HuH-7 (cell line): Measurements from ENCODE around the gene EML3.
A peak's percentile ranks its signal among the peaks of the same experiment; 100 is the strongest.
"Not testable (repeated sequence)": the region's sequence is repeated elsewhere in the genome, so short reads cannot be mapped to it uniquely, and the experiment has no call there.

Experiments
- DNase-seq: peaks from one replicate; pipeline ENCODE4 v3.0.0; 2011; ENCODE audit warnings: low spot score

EML3 gene

DNA sequence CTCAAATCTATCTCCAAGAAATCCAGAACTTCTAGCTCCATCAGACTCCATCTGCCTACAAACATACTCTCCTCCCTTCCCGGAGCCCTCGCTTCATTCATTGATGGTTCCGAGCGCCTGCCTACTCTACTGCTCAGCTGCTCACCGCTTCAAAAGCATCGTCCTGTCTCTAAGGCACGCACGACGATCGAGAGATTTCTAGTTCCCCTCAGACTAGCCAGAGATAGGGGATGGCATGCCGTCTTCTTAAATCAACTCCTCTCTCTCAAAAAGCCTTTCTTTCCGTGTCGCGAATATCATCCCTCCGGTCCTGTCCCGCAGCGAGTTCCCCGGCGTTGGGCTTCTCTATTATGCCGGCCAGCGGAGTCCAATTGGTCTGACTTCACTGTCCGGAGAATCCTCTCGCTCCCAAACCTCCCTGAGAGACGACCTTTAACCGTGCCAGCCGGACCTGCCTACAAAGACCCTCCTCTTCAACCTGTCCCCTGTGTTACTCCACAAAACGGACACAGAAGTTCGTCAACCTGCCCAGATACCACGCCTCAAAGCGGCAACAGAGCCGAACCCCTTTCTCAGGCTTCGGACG is 39.5 kb downstream of the EML3 start:
- DNase-seq, result no peak

DNA sequence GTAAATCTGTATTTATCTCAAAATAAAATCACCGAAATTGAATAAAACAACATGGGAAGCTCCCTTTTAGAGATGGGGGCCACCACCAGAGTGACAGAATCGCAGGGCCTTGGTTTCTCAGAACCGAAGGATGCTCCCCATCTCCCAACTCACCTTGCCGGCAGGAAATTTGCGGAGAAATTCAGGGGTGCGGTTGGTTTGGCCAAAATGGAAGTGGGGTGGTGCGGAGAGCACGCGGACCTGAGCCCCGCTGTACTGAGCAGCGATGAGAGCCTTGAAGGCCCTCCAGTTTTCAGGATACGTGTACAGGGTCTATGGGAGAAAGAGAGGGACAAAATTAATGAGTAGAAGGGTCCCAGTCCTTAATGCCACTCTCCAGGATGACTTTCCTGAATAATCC is 40.1 kb downstream of the EML3 start:
- DNase-seq, result no peak

DNA sequence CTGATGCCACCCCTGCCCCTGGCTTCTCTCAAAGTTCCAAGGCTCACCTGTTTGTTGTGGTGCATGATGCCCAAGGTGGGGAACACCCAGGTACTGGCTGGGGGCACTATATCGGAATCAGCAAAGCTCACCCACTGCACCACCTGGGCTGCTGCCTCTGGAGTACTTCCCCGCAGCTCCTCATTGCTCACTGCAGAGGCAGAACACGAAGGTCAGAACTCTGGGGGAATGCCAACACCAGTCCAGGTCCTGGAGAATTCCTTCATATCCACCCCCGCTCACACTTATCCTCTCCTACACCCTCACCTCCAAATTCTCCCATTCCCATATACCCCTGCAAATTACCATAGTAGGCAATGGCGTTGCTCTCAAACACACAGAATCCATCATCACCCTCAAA is 41.1 kb downstream of the EML3 start:
- not testable (repeated sequence) for DNase-seq

DNA sequence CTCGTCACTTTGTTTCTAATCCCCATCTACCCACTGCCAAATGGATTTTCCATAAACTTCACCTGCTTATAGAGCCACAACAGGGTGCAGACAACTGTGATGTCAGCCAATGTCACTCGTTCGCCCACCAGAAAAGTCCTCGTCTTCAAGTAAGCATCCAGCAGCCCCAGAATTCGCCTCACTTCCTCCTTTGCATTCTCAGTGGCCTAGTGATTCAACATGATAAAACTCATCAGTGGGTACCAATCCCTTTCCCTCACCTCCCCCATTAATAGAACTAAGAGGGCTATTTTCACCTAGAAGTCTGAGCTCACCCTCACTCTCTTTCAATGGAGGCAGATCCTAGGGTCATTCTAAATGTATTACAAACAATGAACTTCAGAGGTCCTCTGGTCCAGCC is 41.7 kb downstream of the EML3 start:
- DNase-seq, result not testable (repeated sequence)

DNA sequence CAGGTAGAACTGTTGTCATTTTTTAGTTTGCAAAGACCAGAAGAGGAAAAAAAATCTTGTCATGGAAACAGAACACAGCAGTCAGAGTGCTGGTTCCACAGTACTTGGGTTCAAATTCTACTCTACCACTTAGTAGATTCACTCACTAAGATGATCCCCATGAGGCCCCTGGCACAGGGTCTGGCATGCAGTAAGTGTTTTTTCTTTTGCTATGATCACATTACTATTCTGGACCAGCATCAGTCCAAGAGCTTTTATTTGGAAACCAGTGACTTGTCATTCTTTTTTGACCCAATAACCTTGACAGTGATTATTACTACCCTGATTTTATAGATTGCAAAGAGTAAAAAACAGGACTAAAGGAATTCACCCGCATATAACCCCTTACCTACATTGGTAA is 43.0 kb downstream of the EML3 start:
- DNase-seq, result no peak

DNA sequence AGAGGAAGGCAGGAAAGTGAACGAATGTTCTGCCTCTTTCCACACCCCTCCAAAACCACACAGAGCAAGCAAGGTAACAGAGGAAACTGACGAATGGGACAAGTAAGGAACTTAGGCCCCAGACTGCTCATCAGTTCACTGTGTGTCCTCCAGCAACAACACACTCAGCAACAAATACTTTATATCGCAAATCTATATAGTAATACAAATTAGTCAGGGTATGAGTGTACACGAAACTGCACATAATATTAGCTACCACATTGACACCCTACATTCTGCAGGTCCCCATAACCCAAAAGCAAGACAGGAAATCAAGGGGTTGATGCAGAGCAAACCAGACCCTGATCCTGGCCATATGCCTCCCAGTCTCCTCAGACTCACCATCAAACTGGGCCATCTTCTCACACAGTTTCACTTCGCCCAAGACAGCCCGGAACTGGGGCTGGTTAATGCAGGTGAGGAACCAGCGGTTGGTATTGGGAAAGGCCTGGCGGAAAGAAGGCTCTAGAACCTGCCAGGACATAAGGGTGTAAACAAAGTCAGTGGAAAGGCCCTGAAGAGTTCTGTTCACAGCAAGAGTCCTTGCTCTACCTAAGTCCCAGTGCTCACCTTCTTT is 45.4 kb downstream of the EML3 start:
- DNase-seq, result no peak

DNA sequence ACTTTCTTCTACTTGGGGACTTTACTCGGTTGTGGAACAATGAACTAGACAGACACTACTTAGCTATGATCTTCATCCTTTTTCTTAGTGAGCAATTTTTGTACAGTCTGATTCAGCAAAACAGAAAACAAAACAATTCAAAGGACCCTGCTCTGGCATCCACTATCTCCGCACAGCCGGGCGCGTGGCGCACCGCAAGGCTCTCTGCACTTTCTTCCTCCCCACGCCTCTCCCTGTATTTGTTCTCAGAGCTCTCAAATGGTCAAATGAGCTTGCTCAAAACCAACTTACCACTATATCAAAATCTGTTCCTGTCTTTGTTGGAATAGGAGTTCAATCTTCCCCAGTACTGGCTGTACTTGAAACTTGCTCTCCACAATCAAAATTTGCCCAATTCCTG is 46.3 kb downstream of the EML3 start:
- no peak for DNase-seq

DNA sequence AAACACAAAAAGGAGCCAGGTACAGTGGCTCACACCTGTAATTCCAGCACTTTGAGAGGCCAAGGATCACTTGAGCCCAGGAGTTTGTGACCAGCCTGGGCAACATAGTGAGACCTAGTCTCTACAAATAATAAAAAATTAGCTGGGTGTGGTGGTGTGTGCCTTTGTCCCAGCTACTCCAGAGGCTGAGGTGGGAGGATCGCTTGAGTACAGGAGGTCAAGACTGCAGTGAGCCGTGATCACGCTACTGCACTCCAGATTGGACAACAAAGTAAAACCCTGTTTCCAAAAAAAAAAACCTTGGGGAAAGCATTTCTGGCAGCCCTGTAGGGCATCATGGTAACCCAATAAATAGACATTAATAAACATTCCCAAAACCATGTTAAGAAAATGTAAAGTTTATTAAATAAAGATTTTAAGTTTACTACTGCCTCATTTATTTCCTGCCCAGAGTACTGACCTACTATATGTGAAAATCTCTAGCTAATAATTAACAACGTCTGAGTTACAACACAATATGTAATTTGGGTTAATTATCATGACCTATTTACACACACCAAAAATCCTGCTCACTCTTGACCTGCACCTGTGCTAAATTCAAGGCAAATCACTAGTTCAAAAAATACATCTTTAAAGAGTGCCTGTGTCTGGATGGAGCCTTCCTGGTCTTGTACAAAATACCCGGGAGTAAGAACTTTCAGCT is 47.3 kb downstream of the EML3 start:
- no peak for DNase-seq

DNA sequence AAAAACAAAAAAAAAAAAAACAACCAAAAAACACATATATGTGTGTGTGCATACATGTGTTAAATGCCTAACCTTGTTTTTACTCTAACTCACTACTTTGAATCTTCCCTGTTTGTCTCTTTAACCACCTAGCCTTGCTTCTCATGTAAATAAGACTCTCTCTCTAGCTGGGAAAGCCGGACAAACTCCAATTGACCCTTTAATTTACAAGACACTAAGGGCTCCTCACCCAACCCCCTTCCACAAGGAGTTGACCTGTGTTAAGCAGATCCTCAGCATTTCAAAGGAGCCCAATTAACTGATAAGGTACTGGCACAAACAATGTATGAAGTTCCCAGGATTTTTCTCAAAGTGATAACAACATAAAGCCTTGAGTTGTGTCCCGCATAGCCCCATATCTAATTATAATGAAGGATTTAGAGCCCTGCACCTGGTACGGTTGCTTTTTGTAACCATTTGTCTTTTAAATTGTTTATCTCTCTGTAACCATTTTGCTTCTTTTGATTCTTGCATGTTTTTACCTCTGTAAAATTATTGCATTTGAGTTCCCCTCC is 50.8 kb downstream of the EML3 start:
- not testable (repeated sequence) for DNase-seq

DNA sequence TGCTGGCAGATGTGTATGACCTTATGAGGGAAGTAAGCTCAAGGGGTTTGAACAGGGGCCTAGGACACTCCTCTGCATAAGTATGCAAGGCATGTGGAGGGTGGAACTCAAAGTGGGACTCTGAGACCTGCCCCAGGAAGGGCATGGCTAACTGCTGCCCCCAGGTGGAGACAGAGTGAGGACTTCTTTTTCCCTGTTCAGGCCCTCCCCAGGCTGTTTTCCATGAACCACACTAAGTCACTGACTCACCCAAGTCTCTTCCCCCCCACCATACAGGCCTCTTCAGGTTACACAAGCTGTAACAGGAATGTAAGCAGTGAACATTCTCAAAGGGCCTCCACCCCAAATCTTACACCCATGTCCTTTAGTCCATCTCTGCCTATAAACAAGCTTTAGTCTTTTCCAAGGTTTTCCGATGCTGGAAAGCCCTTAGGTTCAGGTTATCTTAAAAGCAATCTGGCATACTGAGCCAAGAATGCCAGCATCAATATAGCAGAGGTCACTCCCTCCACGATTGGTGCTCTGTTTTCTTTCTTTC is 51.9 kb downstream of the EML3 start:
- DNase-seq, result peak; percentile 72

DNA sequence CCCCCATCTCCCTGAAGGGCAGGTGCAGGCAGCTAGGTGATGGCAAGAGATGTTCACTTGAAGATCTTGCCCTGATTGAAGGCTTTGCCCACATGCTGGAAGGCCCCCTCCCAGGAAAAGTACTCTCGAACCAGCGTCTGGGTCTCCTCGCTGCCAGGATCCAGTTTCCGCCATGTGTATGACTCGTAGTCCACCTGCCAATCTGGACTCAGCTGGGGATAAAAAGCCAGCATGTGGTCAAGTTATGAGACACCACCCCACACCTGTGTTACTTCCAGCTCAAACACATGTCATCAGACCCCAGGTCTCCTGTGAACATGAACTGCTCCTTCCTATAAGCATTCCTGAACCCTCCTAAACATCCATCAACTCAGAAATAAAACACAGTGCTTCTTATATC is 52.9 kb downstream of the EML3 start:
- not testable (repeated sequence) for DNase-seq

DNA sequence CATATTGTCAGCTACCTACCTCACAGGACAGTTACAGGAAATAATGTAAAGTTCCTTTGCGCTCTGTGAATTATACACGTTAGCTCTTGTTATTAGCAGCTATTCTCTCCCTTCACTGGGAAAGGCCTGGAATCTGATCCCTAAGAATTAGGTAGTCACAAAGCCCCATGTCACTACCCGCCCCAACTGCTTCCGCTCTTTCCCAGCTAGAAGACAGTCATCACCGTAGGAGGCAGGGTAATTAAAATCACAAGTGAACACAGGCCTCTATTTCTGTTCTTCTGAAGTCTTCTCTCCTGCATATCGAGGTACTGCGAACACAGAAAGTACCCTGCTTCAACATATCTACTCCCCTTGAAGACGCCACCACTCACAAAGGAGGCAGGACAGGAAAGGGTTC is 53.4 kb downstream of the EML3 start:
- DNase-seq, result no peak

DNA sequence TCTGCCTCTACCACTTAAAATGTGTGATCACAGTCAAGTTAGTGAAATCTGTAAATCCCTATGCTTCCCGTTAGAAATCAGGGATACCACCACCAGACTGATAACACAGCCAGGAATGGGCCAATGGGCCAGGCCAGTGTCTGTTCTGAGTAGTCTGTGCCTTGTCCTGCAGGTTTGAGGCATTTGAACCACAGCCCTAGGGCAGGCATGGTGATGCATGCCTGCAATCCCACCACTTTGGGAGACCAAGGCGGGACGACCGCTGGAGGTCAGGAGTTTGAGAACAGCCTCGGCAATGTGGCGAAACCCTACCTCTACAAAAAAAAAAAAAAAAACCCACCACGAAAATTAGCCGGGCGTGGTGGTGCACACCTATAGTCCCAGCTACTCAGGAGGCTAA is 53.9 kb downstream of the EML3 start:
- no peak for DNase-seq

DNA sequence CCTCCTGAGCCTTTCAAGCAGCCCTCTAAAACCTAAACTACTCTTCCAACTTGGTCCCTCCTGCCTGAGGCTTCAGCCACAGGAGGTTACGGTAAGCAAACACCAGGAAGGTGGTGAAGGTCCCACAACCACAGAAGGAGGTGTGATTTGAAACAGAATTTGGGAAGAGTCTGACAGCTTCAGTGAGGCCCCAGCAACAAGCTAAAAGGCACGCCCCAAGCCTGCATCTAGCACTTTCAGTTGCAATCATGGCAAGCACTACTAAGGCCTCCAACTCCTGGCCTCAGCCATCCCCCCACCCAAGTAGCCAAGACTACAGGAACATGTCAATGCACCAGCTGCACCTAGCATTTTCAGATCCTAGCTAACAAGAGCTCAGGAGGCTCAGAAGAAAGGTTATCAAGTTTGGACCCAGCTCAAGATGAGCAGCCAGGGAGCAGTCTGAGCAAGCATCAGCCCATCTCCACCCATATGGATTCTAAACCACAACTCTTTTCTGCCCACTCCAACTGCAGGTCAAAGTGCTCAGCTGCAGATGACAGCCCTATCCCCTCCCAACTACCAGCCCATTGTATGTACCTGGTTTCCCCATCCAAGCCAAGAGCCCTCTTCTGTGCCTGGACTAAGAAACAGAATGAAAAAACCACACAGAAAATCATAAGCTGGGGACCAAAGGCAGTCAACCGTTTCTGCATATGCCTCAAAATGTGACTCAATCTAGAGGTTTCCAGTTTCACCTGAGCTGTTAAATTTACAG is 55.5 kb downstream of the EML3 start:
- no peak for DNase-seq

DNA sequence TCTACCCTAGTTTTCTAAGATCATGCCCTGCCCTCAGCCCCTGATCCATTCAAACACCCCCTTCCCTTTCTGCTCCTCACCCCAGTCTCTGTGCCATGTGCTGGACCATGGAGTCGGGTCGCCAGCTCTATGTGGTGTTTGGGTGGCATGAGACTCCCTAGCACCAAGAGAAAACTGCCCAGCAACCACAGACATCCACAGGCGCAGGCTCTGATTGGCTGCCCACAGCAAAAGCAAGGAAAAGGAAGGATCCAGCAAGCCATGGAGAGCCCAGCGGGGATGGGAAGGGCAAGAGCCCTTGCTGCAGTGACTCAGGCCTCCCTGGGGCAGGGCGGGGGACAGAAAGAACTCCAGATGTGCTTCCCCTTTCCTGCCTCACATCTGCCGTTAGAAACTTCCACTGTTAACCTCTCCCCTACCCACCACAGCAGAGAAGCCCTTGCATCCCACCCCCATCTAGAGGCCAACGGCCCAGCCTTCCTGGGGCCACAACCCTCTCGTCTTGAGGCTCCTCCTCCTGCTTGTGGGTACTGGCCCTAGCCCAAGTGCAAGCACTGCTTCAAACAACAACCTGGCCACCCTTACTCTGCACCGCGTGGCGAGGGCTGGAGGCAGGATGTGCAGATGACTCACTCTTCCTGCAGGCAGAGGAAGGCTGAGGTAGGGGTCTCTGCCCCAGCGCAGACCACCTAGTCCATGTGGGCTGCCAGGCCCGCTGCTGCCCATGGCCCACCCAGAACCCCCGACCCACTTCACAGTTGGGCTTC is 56.3 kb downstream of the EML3 start:
- DNase-seq, result no peak

DNA sequence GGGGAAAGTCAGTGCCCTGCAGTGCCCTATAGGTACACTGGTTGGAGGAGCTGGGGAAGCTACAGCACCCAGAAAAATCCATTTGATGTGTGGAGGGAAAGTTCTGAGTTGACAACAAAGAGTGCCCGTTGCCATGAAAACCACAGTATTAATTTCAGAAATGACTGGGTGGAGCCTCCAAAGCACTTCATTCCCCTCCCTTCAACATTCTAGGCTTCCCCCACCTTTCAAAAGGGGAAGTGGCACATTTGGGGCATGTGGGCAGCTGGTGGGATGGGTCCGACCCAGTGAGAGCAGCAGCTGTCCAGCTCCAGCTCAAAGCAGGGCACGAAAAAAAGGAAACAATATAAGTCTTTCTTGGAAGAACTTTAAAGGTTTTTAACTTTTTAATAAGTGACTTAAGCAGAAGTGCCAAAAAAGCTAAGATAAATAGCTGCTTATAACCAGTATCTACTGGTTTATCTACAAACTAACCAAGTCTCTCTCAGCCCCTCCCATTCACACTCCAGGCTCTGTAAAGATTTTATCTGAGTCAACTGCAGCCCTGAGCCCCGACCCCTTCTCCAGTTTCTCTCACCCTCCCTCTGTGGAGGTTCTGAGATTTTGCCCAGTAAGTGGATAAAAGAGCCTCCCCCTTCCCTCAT is 57.0 kb downstream of the EML3 start:
- no peak for DNase-seq

DNA sequence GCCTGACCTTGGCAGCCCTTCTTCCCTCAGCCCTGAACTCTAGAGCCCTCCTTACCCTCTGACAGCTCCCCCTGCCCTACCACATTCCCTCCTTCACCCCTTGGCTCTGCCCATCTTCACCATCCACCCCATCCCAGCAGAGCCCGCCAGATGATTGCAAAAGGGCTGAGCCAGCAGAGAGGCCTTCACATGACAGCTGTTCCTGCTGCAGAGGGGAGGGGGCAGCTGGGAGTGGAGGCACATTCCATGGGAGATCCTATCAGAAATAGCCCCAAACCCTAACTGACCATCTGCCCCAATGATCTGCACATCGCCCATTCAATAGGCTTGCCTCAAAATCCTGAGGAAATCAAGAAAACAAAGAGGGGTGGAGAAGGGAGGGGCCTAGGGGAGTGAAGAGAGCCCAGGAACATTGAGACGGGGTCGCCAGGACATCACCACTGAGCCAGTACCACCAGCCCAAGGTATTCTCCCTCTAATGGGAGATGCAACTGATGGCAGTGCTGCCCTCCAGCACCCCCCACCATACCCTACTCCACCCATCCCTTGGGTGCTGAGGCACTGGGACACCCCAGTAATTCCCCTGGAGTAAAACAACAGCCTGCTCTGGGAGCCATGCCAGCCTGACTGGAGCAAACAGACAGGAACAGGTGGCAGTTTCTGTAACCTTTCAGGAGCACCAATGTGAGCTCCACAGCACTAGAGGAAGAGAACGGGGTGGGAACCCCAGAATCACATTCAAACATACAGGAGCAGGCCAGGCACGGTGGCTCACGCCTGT is 58.0 kb downstream of the EML3 start:
- no peak for DNase-seq

DNA sequence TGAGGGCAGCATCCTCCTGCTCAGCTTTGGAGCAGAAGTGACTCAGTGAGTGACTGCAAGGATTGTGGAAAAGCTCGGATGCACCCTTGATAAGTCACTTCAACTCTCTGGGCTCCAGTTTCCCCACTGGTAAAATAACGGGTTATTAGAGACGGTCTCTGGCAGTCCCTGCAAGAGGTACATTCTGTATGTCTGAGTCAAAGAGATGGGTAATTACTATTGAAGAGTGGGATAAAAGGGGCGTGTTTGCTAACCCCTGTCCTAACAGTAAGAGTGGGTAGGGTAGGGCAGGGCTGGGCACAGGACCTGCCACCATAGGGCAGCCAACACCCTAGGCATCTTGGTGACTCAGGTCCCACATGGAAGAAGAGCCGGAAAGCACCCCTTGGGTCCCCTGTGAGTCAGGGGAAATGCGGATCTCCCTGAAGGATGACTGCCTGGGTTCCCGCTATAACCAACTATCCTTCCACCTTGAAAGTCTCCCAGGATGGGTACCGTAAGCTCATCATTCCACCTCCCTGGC is 58.7 kb downstream of the EML3 start:
- no peak for DNase-seq

DNA sequence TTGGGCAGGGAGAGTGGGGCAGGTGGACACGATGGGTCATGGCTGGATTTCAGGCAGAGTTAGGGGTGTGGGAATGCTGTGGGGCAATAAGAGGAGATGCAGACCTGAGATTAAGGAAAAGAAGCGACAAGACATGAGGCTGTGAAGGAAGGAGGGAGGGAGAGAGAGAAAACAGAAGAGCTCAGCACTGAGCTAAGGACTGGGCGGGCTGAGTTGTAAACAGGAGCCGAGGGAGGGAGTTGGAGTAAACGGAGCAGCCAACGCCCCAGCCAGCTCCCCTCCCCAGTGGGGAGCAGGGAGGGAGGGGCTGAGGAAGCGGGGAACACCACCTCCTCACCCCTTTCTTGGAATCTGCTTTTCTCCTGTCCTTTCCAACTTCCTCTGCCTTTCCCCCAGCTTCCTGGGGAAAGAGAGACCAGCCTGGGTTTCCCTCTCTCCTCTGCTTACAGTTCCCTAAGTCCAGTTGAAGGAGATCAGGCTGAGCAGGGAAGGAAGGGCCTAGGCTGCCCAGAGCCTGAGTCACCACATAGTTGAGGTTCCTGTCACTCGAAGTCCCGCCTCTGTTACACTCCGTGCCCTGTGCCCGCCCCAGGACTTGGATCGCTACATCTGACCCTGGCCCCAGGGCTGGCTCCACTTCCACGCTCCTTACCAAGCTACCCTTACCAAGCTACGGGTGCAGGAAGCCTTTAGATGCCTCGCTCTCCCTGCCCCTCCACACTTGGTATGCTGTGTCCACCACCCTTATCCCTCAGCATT is 59.3 kb downstream of the EML3 start:
- DNase-seq, result no peak
